ENCODE results near the gene BLVRA. TPM values are rescaled to one million over a fixed set of nuclear protein-coding genes. Genes with fewer than 3 reads are reported as not detected.
A peak's percentile ranks its signal among the peaks of the same experiment; 100 is the strongest.

BLVRA gene
- total and polyA plus RNA-seq, 11 donors, result 32.6 to 68.3 (median 44.1) TPM

- Histone ChIP-seq H3K36me3 (no peaks in the 10 kb centered on the region), H3K9me3 (no peaks in the 10 kb centered on the region), H3K27me3 (no peaks in the 10 kb centered on the region), H3K4me1 (peaks cover 0 to 65% (median 9%) of the 10 kb centered on the region in 12 donors), H3K27ac (peak overlapping the region in 1 of 12 donors; percentile 82), H3K4me3 (peak overlapping the region in 1 of 12 donors; percentile 94)
- WGBS, 4 donors, result 83 to 92% (median 87%) methylated on average over 2 of the region's 2 CpGs
- TF ChIP-seq POLR2A (IDR thresholded peaks at IDR 0.05) (no peak), CTCF (IDR thresholded peaks at IDR 0.05) (no peak)
- intact Hi-C loops (cut with DNase I), result loop anchor here in 1 of 10 donors (2.0 kb wide), 1 partner anchor 26 kb away; no protein-coding TSS in a partner anchor
- DNase-seq (no peak), ATAC-seq (no peak)
Observed at GRCh38 chr7:43757073-43757720, 1.3 kb upstream of the BLVRA start.

GRCh38 chr7:43758822-43759683 lies 573 bp downstream of the BLVRA start:
- peak in 4 of 5 donors; percentile 35 to 74 (median 50) for DNase-seq
- H3K36me3 ChIP-seq, result no peaks in the 10 kb centered on the region
- H3K4me1 ChIP-seq, result peaks cover 0 to 71% (median 9%) of the 10 kb centered on the region in 12 donors
- ATAC-seq, result peak; percentile 50 to 89 (median 74)
- intact Hi-C loops (cut with DNase I), result no loop called here
- H3K4me3 ChIP-seq, result peak overlapping the region; percentile 42 to 94 (median 76)
- no peak for TF ChIP-seq POLR2A (IDR thresholded peaks at IDR 0.05)
- peak in 1 of 12 donors; percentile 1 for TF ChIP-seq CTCF (IDR thresholded peaks at IDR 0.05)
- no peaks in the 10 kb centered on the region for H3K27me3 ChIP-seq
- no peaks in the 10 kb centered on the region for H3K9me3 ChIP-seq
- H3K27ac ChIP-seq, result peak overlapping the region in 11 of 12 donors; percentile 51 to 82 (median 71)
- 7 to 21% (median 7%) methylated on average over 18 to 56 of the region's 56 CpGs for WGBS, 4 donors

- H3K9me3 ChIP-seq, result no peaks in the 10 kb centered on the region
- no peaks in the 10 kb centered on the region for H3K27me3 ChIP-seq
- H3K4me3 ChIP-seq, result no peak overlapping the region
- WGBS, 4 donors, result 96% methylated on average over 5 of the region's 5 CpGs
- H3K4me1 ChIP-seq, result peaks cover 0 to 84% (median 9%) of the 10 kb centered on the region in 12 donors
- no peaks in the 10 kb centered on the region for H3K36me3 ChIP-seq
- TF ChIP-seq POLR2A (IDR thresholded peaks at IDR 0.05) (no peak), CTCF (IDR thresholded peaks at IDR 0.05) (no peak)
- ATAC-seq (no peak), DNase-seq (no peak)
- peak overlapping the region in 1 of 12 donors; percentile 71 for H3K27ac ChIP-seq
- intact Hi-C loops (cut with DNase I), result no loop called here
Observed at GRCh38 chr7:43760861-43761260, 2.4 kb downstream of the BLVRA start.

DNA sequence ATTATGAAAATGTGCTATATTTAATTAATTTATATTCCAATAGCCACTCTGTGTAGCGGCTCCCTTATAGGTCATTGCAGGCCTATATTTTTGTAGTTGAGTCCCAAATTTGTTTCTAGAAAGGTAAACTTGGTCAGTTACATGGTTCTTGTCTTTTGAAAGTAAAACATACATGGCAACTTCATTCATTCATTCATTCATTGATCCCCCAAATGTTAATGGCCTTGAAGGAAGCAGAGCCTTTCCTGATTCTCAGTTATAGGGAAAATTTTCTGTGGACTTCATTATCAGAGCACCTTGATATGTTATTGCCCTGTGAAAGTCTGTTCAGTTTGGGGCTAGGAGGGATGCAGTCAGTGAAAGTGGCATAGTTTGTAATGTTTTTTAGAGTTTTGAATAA lies 2.9 kb downstream of the BLVRA start:
- Histone ChIP-seq H3K4me3 (no peak overlapping the region), H3K9me3 (no peaks in the 10 kb centered on the region), H3K4me1 (peaks cover 0 to 85% (median 9%) of the 10 kb centered on the region in 12 donors), H3K27ac (peak overlapping the region in 1 of 12 donors; percentile 71), H3K36me3 (no peaks in the 10 kb centered on the region), H3K27me3 (no peaks in the 10 kb centered on the region)
- 97 to 100% (median 98%) methylated on average over 1 of the region's 1 CpG for WGBS, 4 donors
- TF ChIP-seq CTCF (IDR thresholded peaks at IDR 0.05), result no peak
- no peak for TF ChIP-seq POLR2A (IDR thresholded peaks at IDR 0.05)
- intact Hi-C loops (cut with DNase I), result no loop called here
- ATAC-seq, result no peak
- DNase-seq, result no peak
